Peyer's patch (tissue), 4 donors: ENCODE data around the gene TBL1XR1. TPM values are rescaled to one million over a fixed set of nuclear protein-coding genes. Genes with fewer than 3 reads are reported as not detected.

ENCODE experiments used
- DNase-seq, 3 donors: peaks; one replicate each; pipeline ENCODE4 v3.0.0-alpha.2; 2017 to 2019
- H3K27ac ChIP-seq, 4 donors: fragments of 200-600 bp; sonication (generic); one replicate each; pipeline ENCODE4 v1.5.1; 2016 to 2019
- H3K27me3 ChIP-seq, 2 donors: fragments of 200-600 bp; sonication (generic); one replicate each; pipeline ENCODE4 v1.5.1; 2019
- H3K36me3 ChIP-seq, 3 donors: fragments of 200-600 bp; sonication (generic); one replicate each; pipeline ENCODE4 v1.5.1; 2016 to 2019
- H3K4me1 ChIP-seq, 4 donors: fragments of 200-600 bp; sonication (generic); one replicate each; pipeline ENCODE4 v1.5.1; 2016 to 2019
- H3K4me3 ChIP-seq, 4 donors: fragments of 200-600 bp; sonication (generic); 1 replicate in 3 of 4; 2 replicates in 1 of 4; pipeline ENCODE4 v1.5.1; 2016 to 2019; ENCODE audit warnings: mild to moderate bottlenecking in 1 of 4
- H3K9me3 ChIP-seq, 4 donors: fragments of 200-600 bp; sonication (generic); one replicate each; pipeline ENCODE4 v1.5.1; 2016 to 2019; ENCODE audit warnings: mild to moderate bottlenecking in 1 of 4
- CTCF ChIP-seq, 6 experiments: fragments of 450-650 bp in 4 of 6; fragments of 200-600 bp in 2 of 6; sonication (generic) in 1 of 6; IDR thresholded peaks; one replicate each; pipeline ENCODE4 v1.5.1; 2017 to 2019; ENCODE audit warnings: antibody characterized with exemption in 6 of 6, mild to moderate bottlenecking in 3 of 6, moderate library complexity in 1 of 6
- POLR2A ChIP-seq, 2 donors: fragments of 450-650 bp; IDR thresholded peaks; one replicate each; pipeline ENCODE4 v1.5.1; 2017; ENCODE audit warnings: antibody characterized with exemption in 2 of 2, mild to moderate bottlenecking in 2 of 2, moderate library complexity in 2 of 2
- total RNA-seq, 4 donors: library from RNA; depleted of rRNA; stranded (reverse); fragments of >200 nt; gene quantifications; one replicate each; pipeline ENCODE4 v1.1.0, GENCODE V29; 2016

The TBL1XR1 gene
- total RNA-seq, 4 donors from 2014 or later: 40.7 to 81.7 (median 69.4) TPM

GRCh38 chr3:177098551-177098950 is 98.7 kb downstream of the TBL1XR1 start:
- Histone ChIP-seq H3K9me3 (no peaks in the 10 kb centered on the region), H3K27me3 (no peaks in the 10 kb centered on the region), H3K4me3 (no peak overlapping the region), H3K36me3 (no peaks in the 10 kb centered on the region), H3K27ac (no peak overlapping the region), H3K4me1 (no peaks in the 10 kb centered on the region)
- no peak for DNase-seq
- TF ChIP-seq POLR2A (IDR thresholded peaks at IDR 0.05) (no peak), CTCF (IDR thresholded peaks at IDR 0.05) (no peak)

GRCh38 chr3:177096615-177097014 is 100.7 kb downstream of the TBL1XR1 start:
- no peaks in the 10 kb centered on the region for H3K36me3 ChIP-seq

GRCh38 chr3:177093966-177094365 is 103.3 kb downstream of the TBL1XR1 start:
- peaks cover 0 to 4% (median 0%) of the 10 kb centered on the region in 4 donors for H3K9me3 ChIP-seq
- H3K27ac ChIP-seq: no peak overlapping the region
- H3K36me3 ChIP-seq: no peaks in the 10 kb centered on the region
- no peaks in the 10 kb centered on the region for H3K27me3 ChIP-seq
- TF ChIP-seq CTCF (IDR thresholded peaks at IDR 0.05): no peak
- no peak for TF ChIP-seq POLR2A (IDR thresholded peaks at IDR 0.05)
- no peak overlapping the region for H3K4me3 ChIP-seq
- no peak for DNase-seq
- peaks cover 0 to 4% (median 0%) of the 10 kb centered on the region in 4 donors for H3K4me1 ChIP-seq

More at GRCh38 chr3:177096615-177097014, 100.7 kb downstream of the TBL1XR1 start:
- H3K9me3 ChIP-seq: peaks cover 0 to 4% (median 0%) of the 10 kb centered on the region in 4 donors
- no peak overlapping the region for H3K4me3 ChIP-seq
- TF ChIP-seq CTCF (IDR thresholded peaks at IDR 0.05) (no peak), POLR2A (IDR thresholded peaks at IDR 0.05) (no peak)
- no peaks in the 10 kb centered on the region for H3K27me3 ChIP-seq
- DNase-seq: no peak
- no peaks in the 10 kb centered on the region for H3K4me1 ChIP-seq
- H3K27ac ChIP-seq: no peak overlapping the region

- H3K4me3 ChIP-seq: no peak overlapping the region
- H3K27me3 ChIP-seq: no peaks in the 10 kb centered on the region
- H3K4me1 ChIP-seq: peaks cover 0 to 5% (median 0%) of the 10 kb centered on the region in 4 donors
- peaks cover 0 to 4% (median 0%) of the 10 kb centered on the region in 4 donors for H3K9me3 ChIP-seq
- H3K36me3 ChIP-seq: no peaks in the 10 kb centered on the region
- no peak for DNase-seq
- H3K27ac ChIP-seq: no peak overlapping the region
- TF ChIP-seq CTCF (IDR thresholded peaks at IDR 0.05): no peak
- no peak for TF ChIP-seq POLR2A (IDR thresholded peaks at IDR 0.05)
Observed at GRCh38 chr3:177089901-177090300, 107.4 kb downstream of the TBL1XR1 start.

GRCh38 chr3:177089110-177089509 is 108.2 kb downstream of the TBL1XR1 start:
- no peak for DNase-seq
- Histone ChIP-seq H3K4me3 (no peak overlapping the region), H3K9me3 (peaks cover 0 to 4% (median 0%) of the 10 kb centered on the region in 4 donors), H3K36me3 (no peaks in the 10 kb centered on the region), H3K27me3 (no peaks in the 10 kb centered on the region), H3K4me1 (peaks cover 0 to 5% (median 0%) of the 10 kb centered on the region in 4 donors), H3K27ac (no peak overlapping the region)
- TF ChIP-seq CTCF (IDR thresholded peaks at IDR 0.05) (no peak), POLR2A (IDR thresholded peaks at IDR 0.05) (no peak)

GRCh38 chr3:177085794-177086193 is 111.5 kb downstream of the TBL1XR1 start:
- peaks cover 0 to 5% (median 0%) of the 10 kb centered on the region in 4 donors for H3K4me1 ChIP-seq
- no peak overlapping the region for H3K4me3 ChIP-seq
- H3K9me3 ChIP-seq: no peaks in the 10 kb centered on the region
- no peaks in the 10 kb centered on the region for H3K27me3 ChIP-seq
- H3K27ac ChIP-seq: no peak overlapping the region
- DNase-seq: no peak
- TF ChIP-seq POLR2A (IDR thresholded peaks at IDR 0.05) (no peak), CTCF (IDR thresholded peaks at IDR 0.05) (no peak)
- H3K36me3 ChIP-seq: no peaks in the 10 kb centered on the region
